ENCODE results near the gene GRID2IP.

GRCh38 chr7:6475433-6476186 lies 75.7 kb downstream of the GRID2IP start:
- TF ChIP-seq CTCF (conservative IDR thresholded peaks at IDR 0.05) (no peak), ZFX (IDR thresholded peaks at IDR 0.05) (no peak)

Measured in C4-2B (cell line).